SW480 (cell line): ENCODE measurements around the gene MAT2B.

ENCODE experiments used
- DNase-seq: peaks from one replicate; pipeline ENCODE4 v3.0.0-alpha.2; 2016; ENCODE audit warnings: low spot score

MAT2B gene

DNA sequence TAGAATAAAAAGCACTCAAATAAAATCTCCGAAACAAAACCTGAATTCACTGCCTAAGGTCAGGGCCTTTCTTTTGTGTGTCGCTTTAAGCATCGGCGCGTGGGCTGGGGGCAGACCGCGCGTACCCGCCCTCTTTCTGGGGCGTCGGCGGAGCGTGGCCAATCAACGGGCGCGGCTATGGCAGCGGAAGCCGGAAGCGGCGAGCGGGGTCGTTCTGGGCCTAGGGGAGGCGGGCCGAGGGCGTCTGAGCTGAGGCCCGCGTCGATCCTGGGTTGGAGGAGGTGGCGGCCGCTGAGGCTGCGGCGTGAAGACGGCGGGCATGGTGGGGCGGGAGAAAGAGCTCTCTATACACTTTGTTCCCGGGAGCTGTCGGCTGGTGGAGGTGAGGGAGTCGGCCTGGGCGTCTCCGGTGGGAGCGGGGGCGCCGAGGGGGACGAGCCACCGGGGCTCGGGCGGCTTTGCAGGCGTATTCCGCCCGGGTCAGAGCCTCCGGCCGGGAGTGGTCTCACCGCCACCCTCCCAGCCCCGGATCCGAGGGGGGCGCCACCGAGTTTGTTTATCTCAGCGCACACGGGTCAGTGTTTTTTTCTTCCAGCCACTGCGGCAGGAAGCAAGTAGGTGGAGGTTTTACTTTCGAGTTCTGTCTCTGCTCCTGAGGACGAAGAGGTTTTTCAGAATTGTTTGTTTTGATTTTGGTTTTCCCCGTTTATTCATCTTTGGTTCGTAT is at the start of gene MAT2B:
MAT2B (plus strand) TSS at position 252 of the 727 bp plus-strand sequence; CDS start at position 320, 68 bp downstream.
- DNase-seq, result peak; percentile 97

DNA sequence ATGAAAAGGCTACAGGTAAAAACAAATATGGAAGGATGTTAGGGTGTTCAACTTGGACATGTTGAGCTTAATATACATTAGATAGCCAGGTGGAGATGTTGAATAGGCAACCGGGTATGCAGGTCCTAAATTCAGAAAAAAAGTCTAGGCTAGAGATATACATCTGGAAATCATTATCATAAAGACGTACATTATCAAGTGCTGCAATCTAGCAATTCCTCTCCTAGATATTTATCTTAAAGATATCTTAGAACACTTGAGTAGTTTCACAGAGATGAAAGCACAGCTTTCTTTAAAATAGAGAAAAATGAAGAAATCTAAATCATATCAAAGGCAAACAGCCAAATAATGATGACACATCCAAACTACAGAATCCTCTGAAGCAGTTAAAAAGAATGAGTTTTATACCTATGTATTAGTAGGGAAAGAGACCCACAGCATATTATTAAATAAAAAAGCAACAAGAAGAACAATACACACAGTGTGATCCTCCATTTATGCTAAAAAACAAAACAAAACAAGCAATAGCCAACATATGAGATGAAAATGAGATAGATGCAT is 49.3 kb upstream of the MAT2B start:
- DNase-seq, result no peak

DNA sequence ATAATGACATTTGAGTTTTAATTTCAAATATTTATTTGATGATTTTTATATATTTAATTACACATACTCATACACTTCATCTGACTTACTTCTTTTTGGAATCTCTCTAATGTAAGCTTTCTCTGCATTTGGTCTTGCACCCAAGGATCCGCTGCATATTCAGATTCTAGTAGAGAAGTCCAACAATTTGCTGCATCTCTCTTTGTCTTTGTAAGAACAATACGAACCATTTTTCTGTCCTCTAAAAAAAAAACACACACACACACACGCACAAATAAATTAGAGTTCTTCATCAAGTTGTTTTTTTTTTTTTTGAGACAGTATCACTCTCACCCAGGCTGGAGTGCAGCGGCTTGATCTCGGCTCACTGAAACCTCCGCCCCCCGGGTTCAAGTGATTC is 48.6 kb upstream of the MAT2B start:
- no peak for DNase-seq

DNA sequence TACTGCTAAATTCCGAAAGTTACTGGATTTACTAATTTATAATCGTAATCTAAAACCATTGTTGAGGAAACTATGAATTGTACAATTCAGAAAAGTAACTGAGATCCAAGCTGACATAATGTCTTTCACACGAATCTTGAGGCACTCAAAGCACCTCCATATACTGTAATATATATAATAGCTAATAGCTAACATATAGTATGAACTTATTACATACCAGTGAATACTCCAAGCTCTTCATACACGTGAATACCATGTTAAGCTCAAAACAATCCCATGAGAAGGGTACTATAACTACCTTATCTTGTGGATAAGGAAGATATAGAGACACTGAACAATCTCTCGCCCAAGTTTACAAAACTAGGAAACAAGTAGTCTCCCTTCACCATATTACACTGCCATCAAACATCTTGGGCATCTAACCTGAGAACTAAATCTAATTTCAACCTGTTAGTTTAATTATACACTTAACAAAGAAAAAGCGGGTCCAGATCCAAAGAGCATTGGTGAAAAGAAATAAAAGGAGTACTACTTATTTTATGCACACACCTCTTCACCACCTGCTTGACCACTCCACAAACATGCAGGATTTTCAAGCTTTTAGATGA is 46.5 kb upstream of the MAT2B start:
- peak; percentile 16 for DNase-seq

DNA sequence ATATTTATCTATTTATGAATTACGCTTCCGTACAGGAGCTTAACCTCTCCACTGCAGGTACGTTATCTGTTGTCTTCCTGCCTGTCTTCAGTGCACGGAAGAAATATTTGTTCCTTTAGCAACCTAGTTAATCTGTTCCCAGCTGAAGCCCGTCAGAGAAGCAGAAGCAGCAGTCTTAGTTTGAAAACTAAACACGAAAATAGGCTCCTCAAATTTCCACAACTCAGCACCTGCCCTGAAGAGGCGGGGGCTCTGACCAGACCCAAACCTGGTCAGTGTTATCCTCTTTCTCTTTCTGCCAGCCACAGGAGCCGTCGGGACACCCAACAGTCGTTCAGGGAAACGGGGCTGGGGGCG is 46.0 kb upstream of the MAT2B start:
- DNase-seq, result peak; percentile 61

DNA sequence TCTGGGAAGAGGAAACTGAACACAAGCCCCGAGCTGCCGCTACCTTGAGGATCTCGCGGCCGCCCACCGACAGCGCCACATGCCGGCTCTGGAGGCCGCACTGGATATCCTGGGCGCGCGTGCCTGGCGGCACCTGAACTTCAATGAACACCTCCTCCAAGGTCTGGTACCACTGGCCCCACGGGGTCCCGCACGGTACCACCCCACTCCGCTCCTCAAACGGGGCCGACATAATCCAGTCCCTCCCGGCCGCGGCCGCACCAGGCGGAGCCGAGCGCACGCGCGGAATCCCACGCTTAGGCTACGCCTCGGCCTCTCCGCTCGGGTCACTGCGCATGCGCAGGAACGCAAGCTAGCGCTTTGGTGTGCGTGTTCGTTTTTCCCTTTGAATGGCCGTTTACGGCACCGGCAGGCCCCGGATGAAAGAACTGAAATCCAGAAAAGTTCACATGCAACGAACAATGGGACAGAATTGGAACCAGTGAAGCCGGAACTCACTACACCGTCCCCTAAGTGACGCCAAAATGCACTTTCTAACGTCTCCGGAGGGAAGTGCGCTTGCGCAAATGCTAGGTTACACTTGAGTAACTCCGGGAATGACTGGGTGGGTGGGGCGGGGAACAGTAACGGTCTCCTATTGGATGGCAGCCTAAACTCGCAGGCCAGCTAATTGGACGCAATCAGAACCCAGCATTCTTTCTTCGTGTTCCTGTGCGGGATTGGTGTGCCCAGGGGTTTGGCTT is 45.4 kb upstream of the MAT2B start, which contains the start of gene NUDCD2:
NUDCD2 (minus strand) TSS at position 284 of the 743 bp plus-strand sequence; CDS start at position 232, 52 bp downstream.
- DNase-seq, result peak; percentile 100

DNA sequence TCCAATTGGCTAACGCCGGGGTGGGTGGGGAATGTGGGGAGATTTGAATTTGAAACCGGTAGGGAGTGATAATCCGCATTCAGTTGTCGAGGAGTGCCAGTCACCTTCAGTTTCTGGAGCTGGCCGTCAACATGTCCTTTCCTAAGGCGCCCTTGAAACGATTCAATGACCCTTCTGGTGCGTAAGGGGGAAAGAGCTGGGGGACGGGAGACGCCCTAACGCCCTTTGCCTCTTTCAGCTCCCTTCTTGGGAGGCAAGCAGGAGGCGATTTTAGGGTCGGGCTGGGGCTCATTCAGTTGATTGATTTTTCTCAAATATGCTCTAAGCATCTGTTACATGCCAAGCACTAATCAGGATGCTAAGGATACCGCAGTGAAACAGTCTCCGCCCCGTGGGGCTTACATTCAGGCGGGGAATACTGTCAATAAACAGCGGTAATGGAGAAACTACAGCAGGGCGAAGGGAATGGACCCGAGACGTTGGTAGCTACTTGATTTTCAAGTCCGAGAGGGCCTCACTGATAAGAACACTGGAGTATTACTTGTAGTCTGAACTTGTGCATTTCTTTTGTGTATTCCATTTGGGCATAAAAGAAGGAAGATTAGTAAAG is 44.8 kb upstream of the MAT2B start, which contains the start of gene HMMR:
HMMR (plus strand) TSS at position 71 of the 610 bp plus-strand sequence; CDS start at position 132, 61 bp downstream.
- DNase-seq, result peak; percentile 73

DNA sequence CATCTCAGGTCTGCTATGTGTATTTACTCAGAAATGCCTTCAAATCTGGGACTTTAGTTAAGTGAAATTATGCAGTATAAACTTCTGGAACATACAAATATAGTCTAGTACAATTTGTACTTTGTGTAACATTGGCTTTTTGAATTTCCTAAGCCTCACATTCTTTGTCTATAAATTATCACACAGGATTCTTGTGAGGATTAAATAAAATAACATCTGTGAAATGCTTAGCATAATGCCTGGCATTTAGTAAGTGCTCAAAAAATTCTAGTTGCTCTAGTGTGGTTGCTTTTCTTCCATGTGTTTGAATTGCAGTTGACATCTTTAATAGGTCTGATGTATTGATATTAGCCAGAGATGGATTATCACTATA is 42.4 kb upstream of the MAT2B start:
- no peak for DNase-seq

DNA sequence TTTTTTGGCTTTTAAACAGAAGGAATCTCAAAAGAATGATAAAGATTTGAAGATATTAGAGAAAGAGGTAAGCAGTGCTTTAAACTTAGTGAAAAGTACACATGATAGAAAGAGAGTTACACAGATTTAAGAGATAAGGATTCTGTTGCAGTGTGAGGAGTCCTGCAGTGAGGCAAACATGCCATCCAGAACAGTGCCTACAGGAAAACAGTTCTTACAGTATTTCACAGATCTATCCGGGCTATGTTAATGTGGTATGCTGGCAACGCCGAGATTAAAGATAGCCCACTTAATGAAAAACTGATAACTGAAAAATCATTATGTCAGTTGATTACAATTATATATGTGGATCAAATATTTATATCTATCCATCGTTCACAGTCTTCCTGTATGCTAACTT is 37.7 kb upstream of the MAT2B start:
- DNase-seq, result no peak

DNA sequence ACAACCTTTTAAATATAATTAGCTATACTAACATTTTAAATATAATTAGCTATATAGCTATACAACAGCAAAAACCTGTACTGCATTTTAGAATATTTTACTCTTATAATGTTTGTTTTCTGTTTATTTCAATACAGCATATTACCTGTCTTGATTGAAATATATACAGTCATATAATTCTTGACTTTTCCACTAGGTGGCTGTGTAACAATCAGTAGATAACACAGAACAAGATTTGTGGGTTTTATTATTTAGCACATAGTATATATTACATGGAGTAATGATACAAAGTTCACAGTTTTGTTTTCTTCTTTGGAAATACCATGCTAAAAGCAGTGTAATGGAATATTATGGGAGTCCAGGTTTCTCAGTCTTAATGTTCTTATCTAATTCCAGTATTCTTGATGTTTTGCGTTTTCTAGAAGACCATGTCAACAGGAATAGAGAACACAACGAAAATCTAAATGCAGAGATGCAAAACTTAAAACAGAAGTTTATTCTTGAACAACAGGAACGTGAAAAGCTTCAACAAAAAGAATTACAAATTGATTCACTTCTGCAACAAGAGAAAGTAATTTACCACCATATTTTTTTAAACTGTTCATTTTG is 31.7 kb upstream of the MAT2B start:
- DNase-seq, result peak; percentile 39

DNA sequence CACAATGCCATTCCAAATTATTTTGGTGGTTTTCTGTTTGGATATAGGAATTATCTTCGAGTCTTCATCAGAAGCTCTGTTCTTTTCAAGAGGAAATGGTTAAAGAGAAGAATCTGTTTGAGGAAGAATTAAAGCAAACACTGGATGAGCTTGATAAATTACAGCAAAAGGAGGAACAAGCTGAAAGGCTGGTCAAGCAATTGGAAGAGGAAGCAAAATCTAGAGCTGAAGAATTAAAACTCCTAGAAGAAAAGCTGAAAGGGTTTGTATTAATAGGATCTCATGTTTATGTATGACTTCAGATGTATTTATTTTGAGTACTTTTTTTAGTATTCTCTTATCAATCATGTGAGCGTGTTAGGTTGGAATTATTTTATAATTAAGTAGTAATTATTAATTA is 30.0 kb upstream of the MAT2B start:
- no peak for DNase-seq

DNA sequence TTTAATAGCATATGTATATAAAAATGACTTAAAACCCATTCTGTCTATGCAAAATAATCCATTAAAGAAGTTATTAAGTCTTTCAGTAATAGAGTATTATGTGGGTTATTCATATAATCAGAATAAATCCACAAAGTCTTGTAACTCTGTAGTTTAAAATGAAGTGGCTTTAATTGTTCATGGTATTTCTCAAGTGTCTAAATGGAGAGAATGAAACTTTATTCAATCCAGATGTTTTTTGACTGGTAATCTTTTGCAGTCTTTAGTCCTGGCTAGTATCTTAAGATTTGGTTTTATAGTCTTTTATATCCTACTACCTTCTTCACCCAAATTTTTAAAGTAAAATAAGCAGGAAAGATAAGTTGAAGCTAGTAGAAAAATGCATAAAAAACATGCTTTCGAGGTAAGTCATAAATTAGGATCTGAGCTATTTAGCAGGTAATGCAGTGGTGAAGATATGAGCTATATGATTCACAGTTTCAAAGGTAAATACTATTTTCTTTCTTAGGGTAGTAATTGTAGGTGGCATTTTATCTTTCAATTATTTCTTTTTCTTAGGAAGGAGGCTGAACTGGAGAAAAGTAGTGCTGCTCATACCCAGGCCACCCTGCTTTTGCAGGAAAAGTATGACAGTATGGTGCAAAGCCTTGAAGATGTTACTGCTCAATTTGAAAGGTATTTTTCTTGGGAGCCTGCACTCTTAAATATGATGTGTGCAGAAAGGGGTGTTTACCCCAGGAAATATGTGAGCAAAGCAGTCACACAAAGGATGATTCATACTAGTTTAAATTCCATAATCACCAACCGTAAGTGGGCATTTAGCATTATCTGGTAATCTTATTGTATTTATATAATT is 27.1 kb upstream of the MAT2B start:
- DNase-seq, result no peak

DNA sequence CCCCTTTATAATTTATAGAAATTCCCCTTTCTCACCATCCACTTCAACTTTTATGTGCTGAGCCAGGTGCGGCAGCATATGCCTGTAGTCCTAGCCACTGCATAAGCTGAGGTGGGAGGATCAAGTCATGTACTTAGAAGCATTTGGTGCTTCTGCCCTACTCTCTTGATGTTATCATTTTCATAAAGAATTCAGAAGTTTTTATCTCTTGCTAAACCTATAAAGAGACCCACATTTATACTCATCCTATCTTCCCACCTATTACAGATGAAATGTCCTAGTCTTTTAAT is 26.5 kb upstream of the MAT2B start:
- DNase-seq, result no peak

DNA sequence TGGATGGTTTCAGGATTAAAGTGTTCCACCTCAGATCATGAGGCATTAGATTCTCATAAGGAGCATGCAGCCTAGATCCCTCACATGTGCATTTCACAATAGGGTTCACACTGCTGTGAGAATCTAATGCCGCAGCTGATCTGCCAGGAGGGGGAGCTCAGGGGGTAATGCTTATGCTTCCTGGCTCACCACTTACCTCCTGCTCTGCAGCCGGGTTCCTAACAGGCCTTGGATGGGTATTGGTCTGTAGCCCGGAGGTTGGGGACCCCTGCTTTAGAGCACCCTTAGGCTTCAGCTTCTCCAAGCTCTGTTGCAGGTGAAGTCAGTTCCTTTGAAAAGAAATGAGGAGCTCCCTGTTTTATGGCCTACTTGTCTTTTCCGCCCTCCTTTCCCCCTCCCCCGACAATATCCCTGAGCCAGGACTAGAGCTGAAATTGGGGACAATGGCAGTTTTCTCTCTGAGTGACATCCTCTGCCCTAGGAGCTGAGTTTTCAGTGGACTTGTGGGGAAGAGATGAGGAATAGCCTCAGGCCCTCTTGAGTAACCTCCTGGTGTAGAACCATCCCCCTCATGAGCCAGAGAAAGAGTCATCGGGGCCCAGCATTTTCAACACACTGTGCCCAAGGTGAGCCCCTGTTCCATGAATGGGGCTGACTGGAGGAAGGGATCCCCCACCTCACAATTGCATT is 16.2 kb upstream of the MAT2B start:
- DNase-seq, result no peak

DNA sequence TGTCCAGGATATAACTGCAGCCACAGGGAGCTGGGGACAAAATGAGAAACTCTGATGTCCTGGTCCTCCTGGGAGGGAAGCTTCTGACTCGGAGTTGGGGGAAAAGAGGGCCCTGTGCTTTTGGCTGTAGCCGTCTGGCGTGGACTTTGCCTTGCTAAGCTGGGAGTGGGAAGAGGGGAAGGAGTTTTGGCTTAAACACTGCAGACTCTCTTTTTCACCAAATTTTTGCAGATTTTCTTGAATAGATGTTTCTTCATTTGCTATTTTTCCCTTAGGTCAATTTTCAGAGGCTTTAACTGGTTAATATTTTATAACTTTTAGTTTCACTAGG is 15.7 kb upstream of the MAT2B start:
- no peak for DNase-seq

DNA sequence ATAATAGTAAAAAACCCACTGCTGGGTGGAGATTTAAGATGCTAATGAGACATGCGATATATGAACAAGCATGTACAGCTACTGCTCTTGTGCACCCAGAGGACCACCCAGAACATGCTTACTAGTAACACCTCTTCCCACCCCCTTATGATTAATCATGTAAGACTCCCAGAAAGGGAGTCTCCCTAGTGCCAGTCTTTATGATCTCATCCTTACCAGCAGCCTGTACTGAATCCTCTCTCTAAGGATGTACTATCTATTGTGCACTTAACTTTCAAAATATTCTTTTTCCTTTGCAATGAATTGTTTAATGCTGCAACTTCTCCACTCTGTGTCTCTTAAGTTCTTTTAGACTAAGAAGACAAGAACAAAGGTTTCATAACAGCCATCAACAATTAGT is 9.1 kb upstream of the MAT2B start:
- DNase-seq, result no peak

DNA sequence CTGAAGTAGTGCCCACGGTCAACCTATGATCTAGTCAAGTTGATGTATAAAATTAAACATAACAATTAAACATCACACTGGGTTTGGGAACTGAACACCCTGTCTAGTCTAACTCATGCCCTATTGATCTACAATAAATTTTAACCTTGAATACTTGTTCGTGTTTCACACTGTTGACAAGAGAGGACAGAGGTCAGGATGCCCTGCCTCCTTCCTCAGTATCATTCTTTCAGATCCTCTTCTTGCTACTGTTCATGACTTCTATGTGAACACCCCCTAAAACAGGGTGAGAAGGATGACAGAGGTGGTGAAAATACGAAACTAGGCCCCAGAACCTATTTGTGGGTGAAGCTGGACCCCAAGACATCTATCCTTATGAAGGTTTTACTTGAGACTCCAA is 8.1 kb upstream of the MAT2B start:
- DNase-seq, result no peak

DNA sequence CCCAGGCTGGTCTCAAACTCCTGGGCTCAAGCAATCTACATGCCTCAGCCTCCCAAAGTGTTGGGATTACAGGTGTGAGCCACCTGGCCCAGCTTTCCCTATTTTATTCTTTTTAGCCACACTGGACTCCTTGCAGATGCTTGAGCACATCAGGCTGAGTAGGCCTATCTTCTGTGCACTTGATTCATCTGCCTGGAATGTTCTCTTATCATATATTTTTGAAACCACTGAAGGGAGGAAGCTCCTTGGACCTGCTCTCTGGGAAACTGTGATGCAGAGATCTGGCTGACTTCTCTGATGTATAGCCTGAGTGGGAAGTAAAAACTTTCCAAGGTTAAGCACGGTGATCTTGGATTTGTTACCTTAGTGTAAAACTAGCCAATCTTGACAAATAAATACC is 6.5 kb upstream of the MAT2B start:
- DNase-seq, result no peak

DNA sequence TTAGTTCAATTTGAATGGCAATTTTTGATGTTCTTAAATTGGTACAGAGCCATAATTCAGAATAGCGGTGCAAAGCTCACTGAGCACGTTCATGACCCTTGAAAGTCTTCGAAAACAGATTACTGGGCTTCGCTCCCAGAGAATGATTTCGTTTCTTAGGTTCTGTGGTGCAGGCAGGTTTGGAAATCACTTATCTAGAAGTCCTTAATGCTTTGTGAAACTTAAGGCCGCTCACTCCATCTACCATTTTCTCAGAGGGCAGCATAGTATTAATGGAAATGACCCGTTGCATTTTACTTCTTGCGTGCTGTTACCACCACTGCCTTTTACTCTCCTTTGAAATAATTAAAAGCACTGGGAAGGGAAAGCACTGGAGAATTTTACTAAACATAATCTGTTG is 2.9 kb upstream of the MAT2B start:
- no peak for DNase-seq
